ENCODE results near the gene MRPL50.

DNA sequence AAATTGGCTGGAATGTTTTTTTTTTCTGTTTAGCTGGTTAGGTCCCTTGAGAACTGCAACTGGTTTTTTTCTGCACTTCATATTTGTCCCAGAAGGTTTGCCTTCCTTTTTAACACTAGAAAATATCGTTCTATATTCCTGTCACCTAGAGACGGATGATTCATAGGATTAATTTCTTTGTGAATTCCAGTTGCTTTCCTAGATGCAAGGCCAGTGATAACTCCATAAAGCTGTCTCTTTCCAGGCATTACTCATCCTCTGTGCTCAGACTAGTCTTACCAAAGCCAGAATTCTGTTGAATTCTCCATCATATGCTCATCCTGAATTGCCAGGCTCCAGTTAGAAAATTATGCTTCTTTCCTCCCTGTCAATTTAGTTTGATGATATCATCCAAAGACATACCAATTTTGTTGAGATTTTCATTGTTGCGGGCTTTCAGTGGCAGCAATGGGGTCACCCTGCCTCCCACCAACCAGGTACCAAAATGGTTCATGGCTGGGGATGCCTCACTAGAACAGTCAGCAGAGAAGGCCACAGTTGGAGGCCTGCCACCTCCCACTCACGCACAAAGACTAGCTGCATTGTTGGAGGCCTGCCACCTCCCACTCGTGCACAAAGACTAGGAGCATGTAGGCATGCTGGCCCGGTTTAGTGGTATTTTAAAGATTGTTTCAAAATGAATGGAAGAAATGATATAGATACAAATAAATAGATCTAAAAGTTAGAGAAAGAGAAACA lies 22.1 kb downstream of the MRPL50 start:
- TF ChIP-seq EZH2phosphoT487 (IDR thresholded peaks at IDR 0.05; ENCODE audit: insufficient read depth, low read depth) (0 out of 2 replicates have a peak, but pooled peaks have one; percentile 31), EZH2 (IDR thresholded peaks at IDR 0.05; ENCODE audit: insufficient read depth, poor library complexity, severe bottlenecking) (no peak)

All from GM23248 (cell line).